Upper lobe of right lung (tissue), 1 donor: ENCODE results near the gene ROR1. TPM values are rescaled to one million over a fixed set of nuclear protein-coding genes. Genes with fewer than 3 reads are reported as not detected.

Source experiments
- ATAC-seq: fragments of 200-7000 bp; cut with Tn5 transposase; one replicate; pipeline ENCODE4 v1.9.1; 2020; ENCODE audit warnings: mild to moderate bottlenecking, moderate library complexity
- DNase-seq: peaks from one replicate; pipeline ENCODE4 v3.0.0-alpha.2; 2020
- H3K27ac ChIP-seq: fragments of 200-600 bp; one replicate; pipeline ENCODE4 v1.8.0; 2022
- H3K27me3 ChIP-seq: fragments of 200-600 bp; one replicate; pipeline ENCODE4 v1.8.0; 2022; ENCODE audit warnings: mild to moderate bottlenecking
- H3K36me3 ChIP-seq: fragments of 200-600 bp; one replicate; pipeline ENCODE4 v1.8.0; 2022
- H3K4me1 ChIP-seq: fragments of 200-600 bp; one replicate; pipeline ENCODE4 v1.8.0; 2022
- H3K4me3 ChIP-seq: fragments of 200-600 bp; one replicate; pipeline ENCODE4 v1.8.0; 2022; ENCODE audit warnings: mild to moderate bottlenecking
- H3K9me3 ChIP-seq: fragments of 200-600 bp; one replicate; pipeline ENCODE4 v1.8.0; 2022
- CTCF ChIP-seq: fragments of 200-600 bp; IDR thresholded peaks from one replicate; pipeline ENCODE4 v1.8.0; 2022; ENCODE audit warnings: antibody characterized with exemption
- intact Hi-C: fragments of 100-400 bp; cut with DNase I; formaldehyde crosslinking; loops from one replicate; pipeline ENCODE4 v1.11.0; 2022
- total RNA-seq: library from RNA; stranded (reverse); fragmentation: NEBNext Ultra II Directional; extraction: Animal tissue kit (Norgen Biotek cat#: 25700); gene quantifications from one replicate; pipeline ENCODE4 v1.2.1, GENCODE V29; 2021
- donor health status: DM: no; HTN: yes; CAD: no; lungs with severe emphysema.

ROR1 gene
- total RNA-seq, 1 donor from 2014 or later, result 21.4 TPM

- no peaks in the 10 kb centered on the region for H3K27me3 ChIP-seq
- intact Hi-C loops, result no loop called here
- no peak overlapping the region for H3K27ac ChIP-seq
- TF ChIP-seq CTCF, result no peak
- no peak for ATAC-seq
- DNase-seq, result no peak
- no peaks in the 10 kb centered on the region for H3K4me1 ChIP-seq
- H3K4me3 ChIP-seq, result no peak overlapping the region
- no peaks in the 10 kb centered on the region for H3K9me3 ChIP-seq
- no peaks in the 10 kb centered on the region for H3K36me3 ChIP-seq
Observed at GRCh38 chr1:64107118-64107519, 333.3 kb downstream of the ROR1 start.

- intact Hi-C loops, result no loop called here
- Histone ChIP-seq H3K9me3 (no peaks in the 10 kb centered on the region), H3K4me1 (no peaks in the 10 kb centered on the region), H3K4me3 (no peak overlapping the region), H3K27me3 (no peaks in the 10 kb centered on the region), H3K36me3 (no peaks in the 10 kb centered on the region), H3K27ac (no peak overlapping the region)
- DNase-seq (no peak), ATAC-seq (no peak)
- TF ChIP-seq CTCF, result no peak
Observed at GRCh38 chr1:64107632-64108031, 333.8 kb downstream of the ROR1 start.

- Histone ChIP-seq H3K4me3 (no peak overlapping the region), H3K27ac (no peak overlapping the region), H3K9me3 (no peaks in the 10 kb centered on the region), H3K4me1 (no peaks in the 10 kb centered on the region), H3K36me3 (no peaks in the 10 kb centered on the region), H3K27me3 (no peaks in the 10 kb centered on the region)
- TF ChIP-seq CTCF, result no peak
- intact Hi-C loops, result no loop called here
- no peak for DNase-seq
- ATAC-seq, result no peak
Observed at GRCh38 chr1:64110924-64111777, 337.3 kb downstream of the ROR1 start.

GRCh38 chr1:64111787-64112186, 338.0 kb downstream of the ROR1 start:
- H3K27ac ChIP-seq, result no peak overlapping the region
- no peaks in the 10 kb centered on the region for H3K36me3 ChIP-seq
- TF ChIP-seq CTCF, result no peak
- H3K9me3 ChIP-seq, result no peaks in the 10 kb centered on the region
- DNase-seq (no peak), ATAC-seq (no peak)
- H3K4me3 ChIP-seq, result no peak overlapping the region
- no peaks in the 10 kb centered on the region for H3K4me1 ChIP-seq
- intact Hi-C loops, result no loop called here
- H3K27me3 ChIP-seq, result no peaks in the 10 kb centered on the region

- no peak for TF ChIP-seq CTCF
- ATAC-seq (no peak), DNase-seq (no peak)
- Histone ChIP-seq H3K9me3 (no peaks in the 10 kb centered on the region), H3K4me3 (no peak overlapping the region), H3K4me1 (no peaks in the 10 kb centered on the region), H3K27ac (no peak overlapping the region), H3K36me3 (no peaks in the 10 kb centered on the region), H3K27me3 (no peaks in the 10 kb centered on the region)
- intact Hi-C loops, result no loop called here
Observed at GRCh38 chr1:64112281-64112680, 338.5 kb downstream of the ROR1 start.
